NOMO-1 treated with DMSO at 0.1 percent for 48 hours (cell line): ENCODE data around the gene MRPS34.
"Not testable (repeated sequence)": the region's sequence is repeated elsewhere in the genome, so short reads cannot be mapped to it uniquely, and the experiment has no call there.

Source experiments
- DNase-seq: peaks from one replicate; lab custom pipeline; 2025; ENCODE audit not compliant: unreplicated experiment; lab: John Stamatoyannopoulos, UW

MRPS34 gene

GRCh38 chr16:1757714-1758461 is 15.0 kb downstream of the MRPS34 start:
- DNase-seq: no peak

GRCh38 chr16:1754204-1754603 is 18.7 kb downstream of the MRPS34 start:
- no peak for DNase-seq

- DNase-seq: no peak
Observed at GRCh38 chr16:1752853-1753252, 20.1 kb downstream of the MRPS34 start.

- DNase-seq: no peak
Observed at GRCh38 chr16:1751946-1752345, 21.0 kb downstream of the MRPS34 start.

- DNase-seq: no peak
Observed at GRCh38 chr16:1749152-1750117, 23.5 kb downstream of the MRPS34 start.

- DNase-seq: no peak
Observed at GRCh38 chr16:1747934-1748333, 25.0 kb downstream of the MRPS34 start.

GRCh38 chr16:1746693-1747195 is 26.2 kb downstream of the MRPS34 start:
- no peak for DNase-seq

GRCh38 chr16:1745900-1746692 is 26.8 kb downstream of the MRPS34 start:
- DNase-seq: no peak

GRCh38 chr16:1745181-1745899 is 27.6 kb downstream of the MRPS34 start:
- DNase-seq: no peak

GRCh38 chr16:1744338-1744840 is 28.5 kb downstream of the MRPS34 start:
- no peak for DNase-seq

GRCh38 chr16:1743376-1744337 is 29.3 kb downstream of the MRPS34 start:
- no peak for DNase-seq

- no peak for DNase-seq
Observed at GRCh38 chr16:1741553-1742165, 31.3 kb downstream of the MRPS34 start.

- no peak for DNase-seq
Observed at GRCh38 chr16:1740781-1741490, 32.0 kb downstream of the MRPS34 start.

- DNase-seq: no peak
Observed at GRCh38 chr16:1740234-1740633, 32.7 kb downstream of the MRPS34 start.

- DNase-seq: no peak
Observed at GRCh38 chr16:1734816-1735215, 38.1 kb downstream of the MRPS34 start.

GRCh38 chr16:1734123-1734522 is 38.8 kb downstream of the MRPS34 start:
- no peak for DNase-seq

GRCh38 chr16:1732551-1732987 is 40.4 kb downstream of the MRPS34 start:
- DNase-seq: not testable (repeated sequence)

- no peak for DNase-seq
Observed at GRCh38 chr16:1732071-1732470, 40.9 kb downstream of the MRPS34 start.
